K562 (cell line): ENCODE data around the gene C6orf47. TPM values are rescaled to one million over a fixed set of nuclear protein-coding genes. Genes with fewer than 3 reads are reported as not detected.
A peak's percentile ranks its signal among the peaks of the same experiment; 100 is the strongest.

Source experiments
- ARID1B ChIP-seq: fragments of 450-650 bp; IDR thresholded peaks from 2 replicates; pipeline ENCODE4 v1.6.1; 2016; ENCODE audit warnings: antibody characterized with exemption, mild to moderate bottlenecking, inconsistent platforms
- ELF1 ChIP-seq: fragments of 200-800 bp; sonication (Bioruptor generic); IDR thresholded peaks from 2 replicates; pipeline ENCODE4 v1.6.1; 2016; ENCODE audit warnings: missing genetic modification characterization, missing compliant biosample characterization
- EP300 ChIP-seq: IDR thresholded peaks from 2 replicates; pipeline ENCODE4 v1.6.1; 2012; ENCODE audit warnings: low read length, improper control_type of control experiment
- ETV5 ChIP-seq: sonication (generic); formaldehyde crosslinking; IDR thresholded peaks from 2 replicates; pipeline ENCODE4 v1.4.0; 2020; ENCODE audit warnings: low read depth, mild to moderate bottlenecking, missing genetic modification reagents
- MEF2D ChIP-seq: conservative IDR thresholded peaks from 2 replicates; pipeline ENCODE4 v1.6.1; 2016; ENCODE audit warnings: low read depth, missing genetic modification characterization, missing compliant biosample characterization
- NR4A1 ChIP-seq, 2 experiments: fragments of 250-450 bp in 1 of 2; fragments of 450-650 bp in 1 of 2; sonication (Bioruptor Pico) in 1 of 2; IDR thresholded peaks; 2 replicates each; pipeline versions ENCODE4 v1.4.0 to v1.6.1; 2016 to 2020; ENCODE audit warnings: mild to moderate bottlenecking in 2 of 2, missing compliant biosample characterization in 1 of 2, missing genetic modification characterization in 1 of 2, moderate library complexity in 1 of 2
- SMAD4 ChIP-seq: fragments of 250-450 bp; sonication (Bioruptor Pico); conservative IDR thresholded peaks from 2 replicates; pipeline ENCODE4 v1.8.0; 2021; ENCODE audit warnings: inconsistent platforms, mild to moderate bottlenecking, moderate library complexity
- SMARCA4 ChIP-seq: fragments of 450-650 bp; IDR thresholded peaks from 2 replicates; pipeline ENCODE4 v1.6.1; 2016
- SPI1 ChIP-seq: IDR thresholded peaks from 2 replicates; pipeline ENCODE4 v1.6.1; 2011; ENCODE audit warnings: low read depth, low read length, control low read depth, borderline replicate concordance
- SRF ChIP-seq, 2 experiments: fragments of 250-450, 450-650 bp in 1 of 2; sonication (Bioruptor Pico) in 1 of 2; sonication (generic) in 1 of 2; formaldehyde crosslinking; IDR thresholded peaks; 2 replicates each; pipeline versions ENCODE4 v1.5.0 to v1.5.1; 2020 to 2022; ENCODE audit warnings: mild to moderate bottlenecking in 1 of 2, missing genetic modification reagents in 1 of 2
- TCF3 ChIP-seq: sonication (generic); formaldehyde crosslinking; IDR thresholded peaks from 2 replicates; pipeline ENCODE4 v1.4.0; 2020; ENCODE audit warnings: mild to moderate bottlenecking, missing genetic modification reagents
- ZBTB7A ChIP-seq: IDR thresholded peaks from 2 replicates; pipeline ENCODE4 v1.6.1; 2011; ENCODE audit warnings: low read depth, mild to moderate bottlenecking, low read length, moderate library complexity, borderline replicate concordance; ENCODE audit not compliant: control insufficient read depth
- ZC3H11A ChIP-seq: IDR thresholded peaks from 2 replicates; pipeline ENCODE4 v1.6.1; 2012; ENCODE audit warnings: low read depth, low read length, improper control_type of control experiment
- ZFX ChIP-seq: sonication (generic); formaldehyde crosslinking; IDR thresholded peaks from 2 replicates; pipeline ENCODE4 v1.8.0; 2022; ENCODE audit warnings: mild to moderate bottlenecking, missing genetic modification reagents, moderate library complexity
- ZNF263 ChIP-seq: sonication (generic); formaldehyde crosslinking; IDR thresholded peaks from 2 replicates; pipeline ENCODE4 v1.8.0; 2022; ENCODE audit warnings: mild to moderate bottlenecking, missing genetic modification reagents, borderline replicate concordance
- ZNF583 ChIP-seq: fragments of 250-450 bp; sonication (Bioruptor Pico); IDR thresholded peaks from 2 replicates; pipeline ENCODE4 v1.4.0; 2020
- ZNF830 ChIP-seq: fragments of 250-450 bp; sonication (Bioruptor Pico); IDR thresholded peaks from 2 replicates; pipeline ENCODE4 v1.5.0; 2021; ENCODE audit warnings: mild to moderate bottlenecking
- polyA plus RNA-seq, 8 experiments: library from polyadenylated mRNA; depleted of rRNA in 4 of 8; stranded (reverse) in 5 of 8; unstranded in 3 of 8; fragments of >200 nt; fragmentation: Nextera tagmentation in 2 of 8; fragmentation: Illumina TruSeq in 1 of 8; extraction: Ambion mirVana in 2 of 8; extraction: Trizol in 1 of 8; gene quantifications; 2 replicates each; pipeline versions ENCODE4 v1.2.1 to v1.2.3, GENCODE V29; 2011 to 2014; ENCODE audit warnings: inconsistent platforms in 1 of 8, missing spikeins in 1 of 8
- total RNA-seq, 7 experiments: library from RNA; depleted of rRNA in 6 of 7; stranded (reverse); fragments of >200 nt in 6 of 7; fragmentation: Illumina TruSeq in 2 of 7; extraction: Trizol in 2 of 7; gene quantifications; 2 replicates each; pipeline versions ENCODE4 v1.2.1 to v1.2.3, GENCODE V29; 2011 to 2021; ENCODE audit warnings: low replicate concordance in 1 of 7
- TF ChIP-seq, protein P1 (sequence below): sonication (generic); formaldehyde crosslinking; IDR thresholded peaks from 2 replicates; pipeline ENCODE4 v1.8.1; 2022; ENCODE audit warnings: missing genetic modification reagents
- TF ChIP-seq, protein P2 (sequence below): fragments of 450-650 bp; formaldehyde crosslinking; IDR thresholded peaks from 2 replicates; pipeline ENCODE4 v1.4.0; 2020; ENCODE audit warnings: mild to moderate bottlenecking, moderate library complexity
- TF ChIP-seq, protein P3 (sequence below): fragments of 450-650 bp; IDR thresholded peaks from 2 replicates; pipeline ENCODE4 v1.6.1; 2017; ENCODE audit warnings: antibody characterized with exemption, mild to moderate bottlenecking

The C6orf47 gene
- total and polyA plus RNA-seq, 9 of the 15 experiments (the other 6 are each of a cell fraction or from before 2014, with no cell fraction given) = 0.14 to 43.8 (median 27.0) TPM

DNA sequence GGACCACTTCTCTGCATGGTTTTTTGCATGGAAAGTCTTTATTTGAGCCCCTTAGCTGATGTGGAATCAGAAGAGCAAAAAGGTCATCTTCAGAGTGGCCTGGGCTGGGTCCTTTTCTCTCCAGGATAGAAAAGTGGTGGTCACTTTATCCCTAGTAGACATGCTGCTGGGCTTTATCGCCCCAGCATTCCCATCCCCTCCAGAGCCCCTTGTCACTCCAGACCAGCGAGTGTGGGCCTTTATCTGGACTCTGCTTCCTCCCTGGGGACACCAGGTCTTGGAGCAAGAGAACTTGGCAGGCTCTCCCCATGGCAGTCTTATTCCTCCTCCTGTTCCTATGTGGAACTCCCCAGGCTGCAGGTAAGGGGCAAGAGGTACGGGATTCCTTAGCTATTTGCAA is 46.0 kb upstream of the C6orf47 start, which contains the start of gene LY6G6F (continued):
- TF ChIP-seq SRF (CRISPR knock-in tag; IDR thresholded peaks at IDR 0.05) = peak in 1 of 2 experiments; percentile 83; a peak in 1 of 4 replicates
- TF ChIP-seq SPI1 = peak; percentile 12; the same call in 1 of the 2 replicates
- TF ChIP-seq TCF3 = peak; percentile 63
- TF ChIP-seq ETV5 (CRISPR knock-in tag) = 0 out of 2 replicates have a peak, but pooled peaks have one; percentile 31
- 0 out of 2 replicates have a peak, but pooled peaks have one; percentile 21 for TF ChIP-seq ZNF263
- TF ChIP-seq, protein P1, sequence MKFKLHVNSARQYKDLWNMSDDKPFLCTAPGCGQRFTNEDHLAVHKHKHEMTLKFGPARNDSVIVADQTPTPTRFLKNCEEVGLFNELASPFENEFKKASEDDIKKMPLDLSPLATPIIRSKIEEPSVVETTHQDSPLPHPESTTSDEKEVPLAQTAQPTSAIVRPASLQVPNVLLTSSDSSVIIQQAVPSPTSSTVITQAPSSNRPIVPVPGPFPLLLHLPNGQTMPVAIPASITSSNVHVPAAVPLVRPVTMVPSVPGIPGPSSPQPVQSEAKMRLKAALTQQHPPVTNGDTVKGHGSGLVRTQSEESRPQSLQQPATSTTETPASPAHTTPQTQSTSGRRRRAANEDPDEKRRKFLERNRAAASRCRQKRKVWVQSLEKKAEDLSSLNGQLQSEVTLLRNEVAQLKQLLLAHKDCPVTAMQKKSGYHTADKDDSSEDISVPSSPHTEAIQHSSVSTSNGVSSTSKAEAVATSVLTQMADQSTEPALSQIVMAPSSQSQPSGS = no peak
- peak; percentile 53; the same call in 1 of the 2 replicates for TF ChIP-seq ZBTB7A
- peak; percentile 10; the same call in 1 of the 2 replicates for TF ChIP-seq ZNF583
- peak; percentile 26; the same call in 1 of the 2 replicates for TF ChIP-seq EP300
- TF ChIP-seq ZC3H11A = 0 out of 2 replicates have a peak, but pooled peaks have one; percentile 24
- TF ChIP-seq, protein P2, sequence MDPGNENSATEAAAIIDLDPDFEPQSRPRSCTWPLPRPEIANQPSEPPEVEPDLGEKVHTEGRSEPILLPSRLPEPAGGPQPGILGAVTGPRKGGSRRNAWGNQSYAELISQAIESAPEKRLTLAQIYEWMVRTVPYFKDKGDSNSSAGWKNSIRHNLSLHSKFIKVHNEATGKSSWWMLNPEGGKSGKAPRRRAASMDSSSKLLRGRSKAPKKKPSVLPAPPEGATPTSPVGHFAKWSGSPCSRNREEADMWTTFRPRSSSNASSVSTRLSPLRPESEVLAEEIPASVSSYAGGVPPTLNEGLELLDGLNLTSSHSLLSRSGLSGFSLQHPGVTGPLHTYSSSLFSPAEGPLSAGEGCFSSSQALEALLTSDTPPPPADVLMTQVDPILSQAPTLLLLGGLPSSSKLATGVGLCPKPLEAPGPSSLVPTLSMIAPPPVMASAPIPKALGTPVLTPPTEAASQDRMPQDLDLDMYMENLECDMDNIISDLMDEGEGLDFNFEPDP (CRISPR knock-in tag) = no peak
- TF ChIP-seq, protein P3, sequence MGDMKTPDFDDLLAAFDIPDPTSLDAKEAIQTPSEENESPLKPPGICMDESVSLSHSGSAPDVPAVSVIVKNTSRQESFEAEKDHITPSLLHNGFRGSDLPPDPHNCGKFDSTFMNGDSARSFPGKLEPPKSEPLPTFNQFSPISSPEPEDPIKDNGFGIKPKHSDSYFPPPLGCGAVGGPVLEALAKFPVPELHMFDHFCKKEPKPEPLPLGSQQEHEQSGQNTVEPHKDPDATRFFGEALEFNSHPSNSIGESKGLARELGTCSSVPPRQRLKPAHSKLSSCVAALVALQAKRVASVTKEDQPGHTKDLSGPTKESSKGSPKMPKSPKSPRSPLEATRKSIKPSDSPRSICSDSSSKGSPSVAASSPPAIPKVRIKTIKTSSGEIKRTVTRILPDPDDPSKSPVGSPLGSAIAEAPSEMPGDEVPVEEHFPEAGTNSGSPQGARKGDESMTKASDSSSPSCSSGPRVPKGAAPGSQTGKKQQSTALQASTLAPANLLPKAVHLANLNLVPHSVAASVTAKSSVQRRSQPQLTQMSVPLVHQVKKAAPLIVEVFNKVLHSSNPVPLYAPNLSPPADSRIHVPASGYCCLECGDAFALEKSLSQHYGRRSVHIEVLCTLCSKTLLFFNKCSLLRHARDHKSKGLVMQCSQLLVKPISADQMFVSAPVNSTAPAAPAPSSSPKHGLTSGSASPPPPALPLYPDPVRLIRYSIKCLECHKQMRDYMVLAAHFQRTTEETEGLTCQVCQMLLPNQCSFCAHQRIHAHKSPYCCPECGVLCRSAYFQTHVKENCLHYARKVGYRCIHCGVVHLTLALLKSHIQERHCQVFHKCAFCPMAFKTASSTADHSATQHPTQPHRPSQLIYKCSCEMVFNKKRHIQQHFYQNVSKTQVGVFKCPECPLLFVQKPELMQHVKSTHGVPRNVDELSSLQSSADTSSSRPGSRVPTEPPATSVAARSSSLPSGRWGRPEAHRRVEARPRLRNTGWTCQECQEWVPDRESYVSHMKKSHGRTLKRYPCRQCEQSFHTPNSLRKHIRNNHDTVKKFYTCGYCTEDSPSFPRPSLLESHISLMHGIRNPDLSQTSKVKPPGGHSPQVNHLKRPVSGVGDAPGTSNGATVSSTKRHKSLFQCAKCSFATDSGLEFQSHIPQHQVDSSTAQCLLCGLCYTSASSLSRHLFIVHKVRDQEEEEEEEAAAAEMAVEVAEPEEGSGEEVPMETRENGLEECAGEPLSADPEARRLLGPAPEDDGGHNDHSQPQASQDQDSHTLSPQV = peak; percentile 44; the same call in 1 of the 2 replicates
- 0 out of 2 replicates have a peak, but pooled peaks have one; percentile 9 for TF ChIP-seq SMAD4 (CRISPR knock-in tag)
- 0 out of 2 replicates have a peak, but pooled peaks have one; percentile 14 for TF ChIP-seq NR4A1 (CRISPR knock-in tag; IDR thresholded peaks at IDR 0.05)
- 0 out of 2 replicates have a peak, but pooled peaks have one; percentile 34 for TF ChIP-seq NR4A1 (tag; IDR thresholded peaks at IDR 0.05)
- TF ChIP-seq ZFX = 0 out of 2 replicates have a peak, but pooled peaks have one; percentile 12
- TF ChIP-seq ELF1 (tag) = no peak
- TF ChIP-seq ARID1B = peak; percentile 47
- TF ChIP-seq ZNF830 (CRISPR knock-in tag) = no peak
- TF ChIP-seq MEF2D = 0 out of 2 replicates have a peak, but pooled peaks have one; percentile 24
- peak; percentile 25; the same call in 1 of the 2 replicates for TF ChIP-seq SMARCA4
